GM12878 (cell line): ENCODE measurements around the gene PLD4. TPM values are rescaled to one million over a fixed set of nuclear protein-coding genes. Genes with fewer than 3 reads are reported as not detected.

ENCODE experiments used
- ATAC-seq: fragments of 200-7000 bp; cut with Tn5 transposase; 3 replicates; pipeline ENCODE4 v1.9.1; 2020; ENCODE audit warnings: mild to moderate bottlenecking, moderate library complexity
- BruUV-seq: library from RNA; stranded (reverse); fragments of 400-500 nt; replicated peaks from 2 replicates; lab custom pipeline; 2021; lab: Mats Ljungman, UMichigan
- CTCF ChIA-PET: fragments of 300-600 bp; sonication (Branson Sonifier 250); formaldehyde crosslinking; extraction: SDS; loops from one replicate; lab custom pipeline; 2021; ENCODE audit warnings: inconsistent platforms; lab: Yijun Ruan, JAX
- POLR2A ChIA-PET: fragments of 350-600 bp; formaldehyde crosslinking; extraction: SDS; loops from one replicate; lab custom pipeline; 2021; ENCODE audit warnings: inconsistent platforms; lab: Charles Lee
- RAD21 ChIA-PET: fragments of 300-600 bp; sonication (Branson Sonifier 250); formaldehyde crosslinking; loops from one replicate; lab custom pipeline; 2023; ENCODE audit warnings: antibody characterized with exemption; ENCODE audit not compliant: unreplicated experiment; lab: Charles Lee
- SMC1A ChIA-PET: fragments of 300-600 bp; sonication (Branson Sonifier 250); formaldehyde crosslinking; loops from one replicate; lab custom pipeline; 2023; ENCODE audit not compliant: unreplicated experiment, uncharacterized antibody; lab: Charles Lee
- DNase-seq: peaks from one replicate; pipeline ENCODE4 v3.0.0-alpha.2; 2011; ENCODE audit warnings: low read depth, low spot score
- FAIRE-seq: peaks from 3 replicates; lab custom pipeline; 2011; peaks lifted over from hg19 to GRCh38; lab: Jason Lieb, UNC
- H2AFZ ChIP-seq: 2 replicates; pipeline ENCODE4 v1.6.0; 2011; ENCODE audit warnings: low read depth, low read length, control low read depth; ENCODE audit not compliant: control insufficient read depth
- H3K27ac ChIP-seq: 2 replicates; pipeline ENCODE4 v1.5.1; 2011; ENCODE audit warnings: control low read depth; ENCODE audit not compliant: control insufficient read depth, insufficient read depth
- H3K27me3 ChIP-seq, 2 experiments: replicated peaks in 1 of 2; 2 replicates each; pipeline versions ENCODE4 v1.6.0 to v1.6.1; 2011; ENCODE audit warnings: low read length in 1 of 2; ENCODE audit not compliant: control insufficient read depth in 2 of 2, insufficient read depth in 2 of 2
- H3K36me3 ChIP-seq, 2 experiments: 2 replicates each; pipeline ENCODE4 v1.5.1; 2011; ENCODE audit warnings: low read length in 1 of 2; ENCODE audit not compliant: control insufficient read depth in 2 of 2, insufficient read depth in 2 of 2
- H3K4me1 ChIP-seq: 2 replicates; pipeline ENCODE4 v1.6.1; 2011; ENCODE audit warnings: mild to moderate bottlenecking, low read length, moderate library complexity, mixed read lengths; ENCODE audit not compliant: control insufficient read depth, insufficient read depth
- H3K4me2 ChIP-seq: 2 replicates; pipeline ENCODE4 v1.6.0; 2011; ENCODE audit warnings: control low read depth; ENCODE audit not compliant: control insufficient read depth, insufficient read depth
- H3K4me3 ChIP-seq: fragments of 200-600 bp; sonication (generic); 2 replicates; pipeline ENCODE4 v1.5.1; 2016
- H3K79me2 ChIP-seq: 2 replicates; pipeline ENCODE4 v1.6.0; 2011; ENCODE audit warnings: low read length; ENCODE audit not compliant: control insufficient read depth, insufficient read depth
- H3K9ac ChIP-seq: 2 replicates; pipeline ENCODE4 v1.8.0; 2011; ENCODE audit warnings: low read length, control low read depth, mixed read lengths; ENCODE audit not compliant: control insufficient read depth, insufficient read depth
- H3K9me3 ChIP-seq: replicated peaks from 3 replicates; pipeline ENCODE4 v1.5.1; 2011; ENCODE audit warnings: mild to moderate bottlenecking, low read length; ENCODE audit not compliant: control insufficient read depth, insufficient read depth
- H4K20me1 ChIP-seq: 2 replicates; pipeline ENCODE4 v1.6.0; 2011; ENCODE audit not compliant: control insufficient read depth, insufficient read depth
- ATF7 ChIP-seq: fragments of 450-650 bp; IDR thresholded peaks from 2 replicates; pipeline ENCODE4 v1.6.1; 2016; ENCODE audit warnings: low read depth, mild to moderate bottlenecking
- IRF4 ChIP-seq: IDR thresholded peaks from 2 replicates; pipeline ENCODE4 v1.6.1; 2011; ENCODE audit warnings: low read depth, low read length
- POLR2AphosphoS2 ChIP-seq: IDR thresholded peaks from 2 replicates; pipeline ENCODE4 v1.6.1; 2011; ENCODE audit warnings: low read depth, mild to moderate bottlenecking, low read length, improper control_type of control experiment, moderate library complexity
- POLR2AphosphoS5 ChIP-seq: IDR thresholded peaks from 2 replicates; pipeline ENCODE4 v1.6.1; 2011; ENCODE audit warnings: mild to moderate bottlenecking, low read length, inconsistent platforms
- SIX5 ChIP-seq: IDR thresholded peaks from 2 replicates; pipeline ENCODE4 v1.6.1; 2011; ENCODE audit warnings: mild to moderate bottlenecking, low read depth, low read length, moderate library complexity; ENCODE audit not compliant: severe bottlenecking
- SRF ChIP-seq, 2 experiments: IDR thresholded peaks; 2 replicates each; pipeline ENCODE4 v1.6.1; 2011; ENCODE audit warnings: low read depth in 2 of 2, low read length in 2 of 2, mild to moderate bottlenecking in 1 of 2, moderate library complexity in 1 of 2
- TCF3 ChIP-seq: IDR thresholded peaks from 2 replicates; pipeline ENCODE4 v1.6.1; 2012; ENCODE audit warnings: low read depth, mild to moderate bottlenecking, low read length, borderline replicate concordance; ENCODE audit not compliant: insufficient read depth
- WGBS: methylation state at CpG from one replicate; pipeline ENCODE4 v1.1.6; 2016; ENCODE audit warnings: low lambda C conversion rate; ENCODE audit not compliant: insufficient replicate concordance, insufficient coverage; ENCODE audit errors: missing lambda C conversion rate; 5-methylcytosine and 5-hydroxymethylcytosine counted together
- in situ Hi-C: fragments of 300-500 bp; cut with MboI; formaldehyde crosslinking; loops from 9 replicates; pipeline ENCODE4 v1.14.3; 2018; ENCODE audit warnings: mixed read lengths
- intact Hi-C: fragments of 100-400 bp; cut with micrococcal nuclease; formaldehyde crosslinking; loops from one replicate; pipeline ENCODE4 v1.14.2; 2022; ENCODE audit not compliant: unreplicated experiment
- polyA plus RNA-seq, 11 experiments: library from polyadenylated mRNA; depleted of rRNA in 4 of 11; unstranded in 6 of 11; stranded (reverse) in 5 of 11; fragments of >200 nt; fragmentation: Nextera tagmentation in 4 of 11; fragmentation: Illumina TruSeq in 1 of 11; extraction: Ambion mirVana in 4 of 11; extraction: Trizol in 1 of 11; gene quantifications; 1 replicate in 1 of 11; 2 replicates in 10 of 11; pipeline versions ENCODE4 v1.2.1 to v1.2.3, GENCODE V29; 2011 to 2016; ENCODE audit warnings: inconsistent platforms in 2 of 11, missing spikeins in 2 of 11, low read depth in 1 of 11
- total RNA-seq, 4 experiments: library from RNA; depleted of rRNA in 3 of 4; stranded (reverse); fragments of >200 nt in 3 of 4; fragmentation: Illumina TruSeq in 1 of 4; extraction: Trizol in 1 of 4; gene quantifications; 2 replicates each; pipeline versions ENCODE4 v1.2.1 to v1.2.3, GENCODE V29; 2013 to 2021
- TF ChIP-seq, protein P1 (sequence below): fragments of 450-650 bp; IDR thresholded peaks from 2 replicates; pipeline ENCODE4 v1.6.1; 2016; ENCODE audit warnings: mild to moderate bottlenecking, moderate library complexity, borderline replicate concordance
- TF ChIP-seq, protein P2 (sequence below): fragments of 450-650 bp; IDR thresholded peaks from 2 replicates; pipeline ENCODE4 v1.6.1; 2017; ENCODE audit warnings: mild to moderate bottlenecking

The PLD4 gene
- total and polyA plus RNA-seq, 10 of the 15 experiments (the other 5 are each of a cell fraction or from before 2014, with no cell fraction given), result 0.20 to 57.7 (median 9.9) TPM

DNA sequence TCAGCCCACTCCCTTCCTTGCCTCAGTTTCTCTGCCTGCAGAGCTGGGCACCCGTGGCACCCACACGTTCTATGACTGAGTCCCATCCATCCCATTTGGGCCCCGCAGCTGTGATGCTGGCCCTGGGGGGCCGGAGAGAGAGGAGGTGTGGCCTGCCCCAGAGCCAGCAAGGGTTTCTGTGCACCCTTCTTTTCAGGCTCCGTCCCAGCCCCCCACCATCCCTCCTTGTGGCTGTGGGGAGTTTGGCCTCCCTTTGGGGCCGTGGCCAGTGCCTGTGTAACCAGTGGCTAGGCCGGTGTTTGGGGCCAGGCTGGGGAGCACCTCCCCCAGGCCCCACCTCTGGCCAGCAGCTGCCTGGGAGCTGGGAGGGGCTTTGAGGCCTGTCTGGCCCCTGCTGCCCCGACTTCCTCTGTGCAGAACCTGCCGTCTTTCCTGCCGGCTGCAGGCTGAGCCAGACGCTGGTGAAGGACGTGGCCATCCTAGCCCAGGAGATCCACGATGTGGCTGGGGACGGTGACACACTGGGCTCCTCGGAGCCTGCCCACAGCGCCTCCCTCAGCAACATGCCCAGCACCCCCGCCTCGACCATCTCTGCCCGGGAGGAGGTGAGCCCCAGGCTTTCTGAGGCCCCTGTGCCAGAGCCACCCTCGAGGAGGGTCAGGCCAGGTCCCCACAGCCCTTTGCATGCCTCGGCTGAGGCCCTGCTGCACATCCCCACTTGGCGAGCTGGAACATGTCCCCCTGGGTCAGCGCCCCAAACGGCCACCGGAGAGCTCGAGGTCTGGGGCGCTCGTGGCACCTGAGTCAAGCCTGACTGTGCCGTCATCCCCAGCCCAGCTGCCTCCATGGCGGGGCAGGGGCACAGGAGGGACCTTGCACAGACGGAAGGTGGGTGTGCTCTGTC lies 31.9 kb upstream of the PLD4 start:
- Histone ChIP-seq H3K27ac (no peak overlapping the region), H3K27me3 (no peaks in the 10 kb centered on the region), H3K4me3 (no peak overlapping the region), H2AFZ (no peak overlapping the region), H3K36me3 (no peaks in the 10 kb centered on the region), H4K20me1 (no peaks in the 10 kb centered on the region), H3K4me1 (no peaks in the 10 kb centered on the region), H3K9ac (no peak overlapping the region), H3K4me2 (no peak overlapping the region), H3K9me3 (no peaks in the 10 kb centered on the region), H3K79me2 (no peaks in the 10 kb centered on the region)
- intact Hi-C loops, result loop anchor here (10.0 kb wide), 1 partner anchor 82 kb away; the partner anchor contains the start of gene AHNAK2
- RAD21 ChIA-PET, result no interaction called here
- POLR2A ChIA-PET, result no interaction called here
- ATAC-seq (no peak), FAIRE-seq (no peak), DNase-seq (no peak)
- in situ Hi-C loops, result loop anchor here (10.0 kb wide), 1 partner anchor 152 kb away; no protein-coding TSS in a partner anchor
- TF ChIP-seq, protein P1, sequence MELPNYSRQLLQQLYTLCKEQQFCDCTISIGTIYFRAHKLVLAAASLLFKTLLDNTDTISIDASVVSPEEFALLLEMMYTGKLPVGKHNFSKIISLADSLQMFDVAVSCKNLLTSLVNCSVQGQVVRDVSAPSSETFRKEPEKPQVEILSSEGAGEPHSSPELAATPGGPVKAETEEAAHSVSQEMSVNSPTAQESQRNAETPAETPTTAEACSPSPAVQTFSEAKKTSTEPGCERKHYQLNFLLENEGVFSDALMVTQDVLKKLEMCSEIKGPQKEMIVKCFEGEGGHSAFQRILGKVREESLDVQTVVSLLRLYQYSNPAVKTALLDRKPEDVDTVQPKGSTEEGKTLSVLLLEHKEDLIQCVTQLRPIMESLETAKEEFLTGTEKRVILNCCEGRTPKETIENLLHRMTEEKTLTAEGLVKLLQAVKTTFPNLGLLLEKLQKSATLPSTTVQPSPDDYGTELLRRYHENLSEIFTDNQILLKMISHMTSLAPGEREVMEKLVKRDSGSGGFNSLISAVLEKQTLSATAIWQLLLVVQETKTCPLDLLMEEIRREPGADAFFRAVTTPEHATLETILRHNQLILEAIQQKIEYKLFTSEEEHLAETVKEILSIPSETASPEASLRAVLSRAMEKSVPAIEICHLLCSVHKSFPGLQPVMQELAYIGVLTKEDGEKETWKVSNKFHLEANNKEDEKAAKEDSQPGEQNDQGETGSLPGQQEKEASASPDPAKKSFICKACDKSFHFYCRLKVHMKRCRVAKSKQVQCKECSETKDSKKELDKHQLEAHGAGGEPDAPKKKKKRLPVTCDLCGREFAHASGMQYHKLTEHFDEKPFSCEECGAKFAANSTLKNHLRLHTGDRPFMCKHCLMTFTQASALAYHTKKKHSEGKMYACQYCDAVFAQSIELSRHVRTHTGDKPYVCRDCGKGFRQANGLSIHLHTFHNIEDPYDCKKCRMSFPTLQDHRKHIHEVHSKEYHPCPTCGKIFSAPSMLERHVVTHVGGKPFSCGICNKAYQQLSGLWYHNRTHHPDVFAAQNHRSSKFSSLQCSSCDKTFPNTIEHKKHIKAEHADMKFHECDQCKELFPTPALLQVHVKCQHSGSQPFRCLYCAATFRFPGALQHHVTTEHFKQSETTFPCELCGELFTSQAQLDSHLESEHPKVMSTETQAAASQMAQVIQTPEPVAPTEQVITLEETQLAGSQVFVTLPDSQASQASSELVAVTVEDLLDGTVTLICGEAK, result no peak
- TF ChIP-seq SRF (IDR thresholded peaks at IDR 0.05; ENCODE audit: low read depth in 2 of 2, low read length in 2 of 2) (no peak), SIX5 (no peak), ATF7 (no peak), IRF4 (no peak), POLR2AphosphoS2 (no peak), POLR2AphosphoS5 (no peak), TCF3 (no peak)
- TF ChIP-seq, protein P2, sequence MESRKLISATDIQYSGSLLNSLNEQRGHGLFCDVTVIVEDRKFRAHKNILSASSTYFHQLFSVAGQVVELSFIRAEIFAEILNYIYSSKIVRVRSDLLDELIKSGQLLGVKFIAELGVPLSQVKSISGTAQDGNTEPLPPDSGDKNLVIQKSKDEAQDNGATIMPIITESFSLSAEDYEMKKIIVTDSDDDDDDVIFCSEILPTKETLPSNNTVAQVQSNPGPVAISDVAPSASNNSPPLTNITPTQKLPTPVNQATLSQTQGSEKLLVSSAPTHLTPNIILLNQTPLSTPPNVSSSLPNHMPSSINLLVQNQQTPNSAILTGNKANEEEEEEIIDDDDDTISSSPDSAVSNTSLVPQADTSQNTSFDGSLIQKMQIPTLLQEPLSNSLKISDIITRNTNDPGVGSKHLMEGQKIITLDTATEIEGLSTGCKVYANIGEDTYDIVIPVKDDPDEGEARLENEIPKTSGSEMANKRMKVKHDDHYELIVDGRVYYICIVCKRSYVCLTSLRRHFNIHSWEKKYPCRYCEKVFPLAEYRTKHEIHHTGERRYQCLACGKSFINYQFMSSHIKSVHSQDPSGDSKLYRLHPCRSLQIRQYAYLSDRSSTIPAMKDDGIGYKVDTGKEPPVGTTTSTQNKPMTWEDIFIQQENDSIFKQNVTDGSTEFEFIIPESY, result no peak
- SMC1A ChIA-PET, result no interaction called here
- WGBS, result 49% methylated on average over 31 of the region's 31 CpGs
- BruUV-seq, result no TSS peak
- CTCF ChIA-PET, result no interaction called here
